T1000 (cell line): ENCODE measurements around the gene CCDC34.
"Not testable (repeated sequence)": the region's sequence is repeated elsewhere in the genome, so short reads cannot be mapped to it uniquely, and the experiment has no call there.

ENCODE experiments used
- DNase-seq: peaks from one replicate; lab custom pipeline; 2025; ENCODE audit warnings: mixed read lengths; lab: John Stamatoyannopoulos, UW

Gene CCDC34

GRCh38 chr11:27361649-27362431 is 1.2 kb downstream of the CCDC34 start:
- no peak for DNase-seq

GRCh38 chr11:27358296-27358695 is 4.7 kb downstream of the CCDC34 start:
- DNase-seq = no peak

GRCh38 chr11:27357250-27357649 is 5.8 kb downstream of the CCDC34 start:
- DNase-seq = no peak

- DNase-seq = no peak
Observed at GRCh38 chr11:27356624-27357222, 6.3 kb downstream of the CCDC34 start.

GRCh38 chr11:27355575-27356104 is 7.4 kb downstream of the CCDC34 start:
- DNase-seq = no peak

- DNase-seq = no peak
Observed at GRCh38 chr11:27354359-27354965, 8.6 kb downstream of the CCDC34 start.

- no peak for DNase-seq
Observed at GRCh38 chr11:27353593-27354358, 9.2 kb downstream of the CCDC34 start.

GRCh38 chr11:27352781-27353180 is 10.2 kb downstream of the CCDC34 start:
- no peak for DNase-seq

- DNase-seq = no peak
Observed at GRCh38 chr11:27350511-27350910, 12.5 kb downstream of the CCDC34 start.

GRCh38 chr11:27349919-27350318 is 13.1 kb downstream of the CCDC34 start:
- no peak for DNase-seq

- no peak for DNase-seq
Observed at GRCh38 chr11:27348340-27348873, 14.6 kb downstream of the CCDC34 start.

GRCh38 chr11:27347359-27348339 is 15.4 kb downstream of the CCDC34 start:
- DNase-seq = no peak

- no peak for DNase-seq
Observed at GRCh38 chr11:27339941-27340340, 23.1 kb downstream of the CCDC34 start.

GRCh38 chr11:27334764-27335163 is 28.3 kb downstream of the CCDC34 start:
- not testable (repeated sequence) for DNase-seq

GRCh38 chr11:27331981-27332380 is 31.0 kb downstream of the CCDC34 start:
- DNase-seq = no peak

GRCh38 chr11:27330633-27331270 is 32.3 kb downstream of the CCDC34 start:
- DNase-seq = no peak

GRCh38 chr11:27329867-27330632 is 33.0 kb downstream of the CCDC34 start:
- DNase-seq = no peak

GRCh38 chr11:27328614-27329013 is 34.4 kb downstream of the CCDC34 start:
- DNase-seq = no peak

- DNase-seq = not testable (repeated sequence)
Observed at GRCh38 chr11:27327064-27327463, 36.0 kb downstream of the CCDC34 start.
